HG03354 (cell line): ENCODE results near the gene ARMC2.
"Not testable (repeated sequence)": the region's sequence is repeated elsewhere in the genome, so short reads cannot be mapped to it uniquely, and the experiment has no call there.

Experiments used
- ATAC-seq: cut with Tn5 transposase; IDR thresholded peaks from one replicate; pipeline ENCODE4 v1.9.1; 2021; ENCODE audit warnings: mild to moderate bottlenecking; ENCODE audit not compliant: unreplicated experiment, poor library complexity, severe bottlenecking

Gene ARMC2

GRCh38 chr6:108865751-108866286 is 17.6 kb downstream of the ARMC2 start:
- ATAC-seq, result not testable (repeated sequence)

GRCh38 chr6:108866798-108867197 is 18.6 kb downstream of the ARMC2 start:
- no peak for ATAC-seq

GRCh38 chr6:108868647-108869046 is 20.4 kb downstream of the ARMC2 start:
- ATAC-seq, result no peak

DNA sequence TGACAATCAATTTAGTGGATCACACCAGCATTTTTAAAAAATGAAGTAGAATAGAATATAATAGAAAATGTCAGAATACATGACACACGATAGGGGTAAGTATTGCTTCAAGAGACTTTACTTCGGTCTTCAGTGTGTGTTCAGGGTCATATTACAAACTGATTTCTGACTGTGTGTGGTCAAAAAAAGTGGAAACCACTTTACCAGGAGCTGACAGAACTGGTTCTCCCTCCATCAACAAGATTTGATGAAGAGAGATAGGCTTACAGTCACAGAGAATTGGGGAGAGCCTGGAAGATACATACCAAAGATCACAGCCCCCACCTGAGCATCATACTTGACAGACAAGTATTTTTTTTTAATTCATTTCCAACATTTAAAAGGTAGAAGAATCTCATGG is 21.7 kb downstream of the ARMC2 start:
- no peak for ATAC-seq

DNA sequence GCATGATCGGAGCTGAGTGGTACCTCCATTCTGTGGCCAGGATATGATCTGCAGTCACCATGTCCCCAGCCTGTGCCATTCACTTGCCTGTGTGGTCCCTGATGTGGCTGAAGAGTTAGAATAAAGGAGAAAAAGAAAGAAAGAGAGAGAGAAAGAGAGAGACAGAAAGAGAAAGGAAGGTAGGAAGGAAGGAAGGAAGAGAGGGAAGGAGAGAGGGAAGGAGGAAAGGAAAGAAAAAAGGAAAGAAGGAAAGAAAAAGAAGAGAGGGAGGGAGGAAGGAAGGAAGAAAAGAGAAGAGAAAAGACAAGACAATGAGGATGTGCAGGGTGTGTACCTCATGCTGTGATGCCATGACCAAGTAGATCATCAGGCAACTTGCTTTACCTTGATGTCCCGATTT is 22.1 kb downstream of the ARMC2 start:
- ATAC-seq, result no peak

DNA sequence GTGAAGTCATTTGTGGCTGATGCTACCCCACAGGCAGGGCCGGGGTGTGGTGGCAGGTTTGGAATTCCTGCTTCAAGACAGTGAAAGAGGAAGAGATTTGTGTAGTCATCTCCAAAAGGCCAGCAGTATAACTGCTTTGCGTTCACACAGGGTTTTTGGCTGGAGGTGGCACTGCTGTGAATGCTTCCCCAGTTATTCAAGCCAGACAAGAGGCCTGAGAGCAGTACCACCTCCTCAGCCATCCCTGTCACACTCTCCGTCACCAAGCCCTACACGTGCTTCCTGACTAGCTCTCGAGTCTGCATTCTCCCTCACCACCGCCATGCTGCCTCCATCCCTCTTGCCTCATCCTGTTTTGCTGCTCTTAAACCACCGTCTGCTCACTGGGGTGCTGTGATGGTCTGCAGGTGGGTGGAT is 23.9 kb downstream of the ARMC2 start:
- no peak for ATAC-seq

- no peak for ATAC-seq
These were observed 24.4 kb downstream of the ARMC2 start for GRCh38 chr6:108872575-108872974.

DNA sequence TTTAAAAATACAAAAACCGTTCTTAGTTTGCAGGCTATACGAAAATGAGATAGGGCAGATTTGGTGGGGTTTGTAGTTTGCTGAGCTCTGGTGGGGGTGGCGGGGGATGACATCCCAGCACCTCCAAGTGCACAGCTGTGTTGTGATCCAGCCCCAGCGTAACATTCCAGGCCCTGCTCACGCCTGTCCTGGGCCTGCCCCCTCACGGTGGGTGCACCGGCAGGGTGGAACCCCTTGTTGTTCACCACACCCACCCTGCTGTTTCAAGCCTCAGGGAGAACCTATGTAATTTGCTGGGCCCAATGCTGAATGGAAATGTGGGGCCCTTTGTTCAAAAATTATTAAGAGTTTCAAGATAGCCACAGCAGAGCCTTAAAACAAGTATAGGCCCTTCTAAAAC is 25.0 kb downstream of the ARMC2 start:
- ATAC-seq, result no peak

DNA sequence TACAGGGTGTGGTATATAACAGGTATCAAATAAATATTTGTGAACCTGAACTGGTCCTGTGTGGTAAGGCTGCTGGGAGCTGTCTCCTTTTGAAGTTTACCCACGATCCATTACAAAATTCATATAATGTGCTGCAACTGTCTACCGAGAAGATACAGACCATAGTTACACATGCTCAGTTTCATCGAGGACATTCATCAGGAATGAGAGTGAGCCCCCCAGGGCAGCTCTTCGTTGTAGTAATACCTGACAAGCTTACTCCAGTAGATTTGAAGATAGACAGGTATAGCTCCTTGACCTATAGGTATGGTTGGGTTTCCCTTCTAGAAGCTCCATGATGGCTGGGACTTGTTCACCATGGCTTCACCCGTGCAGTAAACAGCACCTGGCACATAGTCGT is 25.7 kb downstream of the ARMC2 start:
- no peak for ATAC-seq

- ATAC-seq, result peak; percentile 94
These were observed 26.4 kb downstream of the ARMC2 start for GRCh38 chr6:108874470-108875160.

DNA sequence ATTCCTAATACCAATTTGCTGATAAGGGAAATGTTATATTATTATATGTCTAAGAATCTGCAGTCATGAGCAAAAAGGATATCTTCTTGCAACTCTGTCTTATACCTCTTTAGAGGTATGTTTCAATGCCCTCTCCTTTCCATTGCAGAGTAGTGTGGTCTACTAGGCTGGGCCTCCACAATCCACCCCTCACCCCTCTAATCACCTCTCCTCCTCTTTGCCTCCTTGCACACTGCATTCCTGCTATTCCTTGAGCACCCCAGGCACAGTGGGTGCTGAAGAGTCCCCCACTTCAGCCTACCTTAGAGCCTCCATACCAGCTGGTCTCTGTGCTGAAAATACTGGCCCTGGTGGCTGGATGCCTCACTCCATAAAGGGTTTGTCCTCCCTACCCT is 26.9 kb downstream of the ARMC2 start:
- ATAC-seq, result peak; percentile 36

GRCh38 chr6:108877046-108877751 is 29.0 kb downstream of the ARMC2 start:
- ATAC-seq, result no peak

- ATAC-seq, result no peak
These were observed 30.7 kb downstream of the ARMC2 start for GRCh38 chr6:108878942-108879341.

GRCh38 chr6:108883172-108883571 is 35.0 kb downstream of the ARMC2 start:
- ATAC-seq, result peak; percentile 94

- ATAC-seq, result no peak
These were observed 36.2 kb downstream of the ARMC2 start for GRCh38 chr6:108884211-108885059.

GRCh38 chr6:108888052-108888451 is 39.8 kb downstream of the ARMC2 start:
- no peak for ATAC-seq

- no peak for ATAC-seq
These were observed 40.5 kb downstream of the ARMC2 start for GRCh38 chr6:108888745-108889144.

GRCh38 chr6:108890898-108891297 is 42.7 kb downstream of the ARMC2 start:
- not testable (repeated sequence) for ATAC-seq

DNA sequence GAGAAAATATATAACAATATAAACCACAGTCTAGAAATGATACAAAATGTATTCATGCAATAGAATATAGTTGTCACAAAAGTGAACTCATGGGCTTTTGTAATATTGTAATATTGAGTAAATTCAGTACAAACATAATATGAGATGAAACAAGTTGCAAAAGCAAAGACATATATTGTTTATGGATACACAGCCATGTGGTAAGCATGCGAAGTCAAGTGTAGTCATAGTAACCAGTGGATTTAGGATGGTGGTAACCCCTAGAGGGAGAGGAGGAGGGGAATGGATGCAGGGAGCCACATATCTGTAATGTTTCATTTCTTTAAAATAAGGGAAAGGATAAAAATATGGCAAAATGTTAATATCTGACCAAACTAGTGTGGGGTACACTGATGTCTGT is 47.3 kb downstream of the ARMC2 start:
- ATAC-seq, result no peak

GRCh38 chr6:108896111-108896661 is 48.0 kb downstream of the ARMC2 start:
- no peak for ATAC-seq
